Kidney (tissue), 14 donors: ENCODE measurements around the gene PAX5. TPM values are rescaled to one million over a fixed set of nuclear protein-coding genes. Genes with fewer than 3 reads are reported as not detected.

Experiments used
- DNase-seq, 5 donors: peaks; one replicate each; pipeline ENCODE4 v3.0.0-alpha.2; 2013 to 2020
- FAIRE-seq: peaks from 2 replicates; lab custom pipeline; 2012; peaks lifted over from hg19 to GRCh38; lab: Jason Lieb, UNC
- H3K27ac ChIP-seq, 2 donors: one replicate each; pipeline ENCODE4 v1.7.0; 2013; ENCODE audit warnings: low read depth in 2 of 2, low read length in 2 of 2, inconsistent platforms in 1 of 2
- H3K27me3 ChIP-seq: one replicate; pipeline ENCODE4 v1.7.1; 2013; ENCODE audit warnings: low read length, inconsistent platforms; ENCODE audit not compliant: control insufficient read depth, insufficient read depth
- H3K36me3 ChIP-seq, 3 donors: one replicate each; pipeline versions ENCODE4 v1.7.0 to v1.7.1; 2013; ENCODE audit warnings: low read length in 3 of 3, control low read depth in 1 of 3, inconsistent platforms in 1 of 3; ENCODE audit not compliant: insufficient read depth in 3 of 3, control insufficient read depth in 2 of 3
- H3K4me1 ChIP-seq, 3 donors: one replicate each; pipeline versions ENCODE4 v1.7.0 to v1.7.1; 2013; ENCODE audit warnings: low read length in 3 of 3, inconsistent platforms in 1 of 3, low read depth in 1 of 3; ENCODE audit not compliant: control insufficient read depth in 2 of 3, insufficient read depth in 2 of 3
- H3K4me3 ChIP-seq, 3 donors: one replicate each; pipeline versions ENCODE4 v1.7.0 to v1.8.1; 2013; ENCODE audit warnings: low read length in 3 of 3, control low read depth in 1 of 3, inconsistent platforms in 1 of 3
- H3K9ac ChIP-seq, 3 donors: one replicate each; pipeline versions ENCODE4 v1.7.0 to v1.7.1; 2013; ENCODE audit warnings: low read length in 3 of 3, control low read depth in 1 of 3, inconsistent platforms in 1 of 3
- H3K9me3 ChIP-seq, 3 donors: one replicate each; pipeline versions ENCODE4 v1.7.0 to v1.7.1; 2013; ENCODE audit warnings: low read length in 3 of 3, control low read depth in 1 of 3, inconsistent platforms in 1 of 3; ENCODE audit not compliant: control insufficient read depth in 2 of 3, insufficient read depth in 1 of 3
- CTCF ChIP-seq: IDR thresholded peaks from 3 replicates; pipeline ENCODE4 v1.5.1; 2012; ENCODE audit warnings: mild to moderate bottlenecking, moderate library complexity, borderline replicate concordance; ENCODE audit not compliant: insufficient read depth; ENCODE audit errors: extremely low read depth
- intact Hi-C: fragments of 100-400 bp; cut with DNase I; formaldehyde crosslinking; loops from one replicate; pipeline ENCODE4 v1.11.1; 2022
- polyA plus RNA-seq: library from polyadenylated mRNA; stranded (reverse); fragments of 350-450 nt; fragmentation: Illumina TruSeq; extraction: RNeasy Lipid Tissue Mini Kit (QIAGEN cat#74804); gene quantifications from one replicate; pipeline ENCODE4 v1.2.3, GENCODE V29; 2014; ENCODE audit warnings: low read depth, low replicate concordance; ENCODE audit not compliant: insufficient read depth
- total RNA-seq: library from RNA; stranded (reverse); fragmentation: NEBNext Ultra II Directional; extraction: Animal tissue kit (Norgen Biotek cat#: 25700); gene quantifications from one replicate; pipeline ENCODE4 v1.2.1, GENCODE V29; 2021
- donor health status: control.
- donor health status: control.
- donor health status: control.
- donor health status: control.
- donor health status: control.
- donor health status: DM: yes; HTN: yes; CAD: no.
- donor health status: Normal renal cell carcinoma (clear cell type).

Gene PAX5
- total and polyA plus RNA-seq, 2 donors from 2014 or later: 2.7 TPM; not detected in 1

GRCh38 chr9:37053684-37054362, 19.8 kb upstream of the PAX5 start:
- no peaks in the 10 kb centered on the region for H3K4me1 ChIP-seq
- no peak overlapping the region for H3K27ac ChIP-seq
- no peak for DNase-seq
- H3K9ac ChIP-seq: no peak overlapping the region
- H3K27me3 ChIP-seq: peaks cover 32% of the 10 kb centered on the region
- intact Hi-C loops: no loop called here
- FAIRE-seq: no peak
- no peaks in the 10 kb centered on the region for H3K36me3 ChIP-seq
- TF ChIP-seq CTCF: no peak
- no peaks in the 10 kb centered on the region for H3K9me3 ChIP-seq
- H3K4me3 ChIP-seq: no peak overlapping the region

GRCh38 chr9:37046683-37047082, 12.6 kb upstream of the PAX5 start:
- peaks cover 17% of the 10 kb centered on the region for H3K27me3 ChIP-seq
- FAIRE-seq (no peak), DNase-seq (no peak)
- H3K27ac ChIP-seq: no peak overlapping the region
- no peaks in the 10 kb centered on the region for H3K4me1 ChIP-seq
- TF ChIP-seq CTCF: no peak
- H3K9me3 ChIP-seq: no peaks in the 10 kb centered on the region
- no peak overlapping the region for H3K9ac ChIP-seq
- H3K36me3 ChIP-seq: no peaks in the 10 kb centered on the region
- intact Hi-C loops: no loop called here
- H3K4me3 ChIP-seq: no peak overlapping the region

- peaks cover 39% of the 10 kb centered on the region for H3K27me3 ChIP-seq
- H3K4me1 ChIP-seq: peaks cover 0 to 4% (median 0%) of the 10 kb centered on the region in 3 donors
- intact Hi-C loops: no loop called here
Measured at GRCh38 chr9:37042421-37042820, 8.4 kb upstream of the PAX5 start.

More at GRCh38 chr9:37042421-37042820, 8.4 kb upstream of the PAX5 start:
- H3K36me3 ChIP-seq: no peaks in the 10 kb centered on the region
- H3K9me3 ChIP-seq: no peaks in the 10 kb centered on the region
- DNase-seq: no peak
- H3K9ac ChIP-seq: no peak overlapping the region
- TF ChIP-seq CTCF: no peak
- H3K27ac ChIP-seq: no peak overlapping the region
- no peak for FAIRE-seq
- H3K4me3 ChIP-seq: no peak overlapping the region
